ENCODE measurements around the gene ZNF346. TPM values are rescaled to one million over a fixed set of nuclear protein-coding genes. Genes with fewer than 3 reads are reported as not detected.

ZNF346 gene
- total RNA-seq, 1 donor from 2014 or later = 16.8 TPM

DNA sequence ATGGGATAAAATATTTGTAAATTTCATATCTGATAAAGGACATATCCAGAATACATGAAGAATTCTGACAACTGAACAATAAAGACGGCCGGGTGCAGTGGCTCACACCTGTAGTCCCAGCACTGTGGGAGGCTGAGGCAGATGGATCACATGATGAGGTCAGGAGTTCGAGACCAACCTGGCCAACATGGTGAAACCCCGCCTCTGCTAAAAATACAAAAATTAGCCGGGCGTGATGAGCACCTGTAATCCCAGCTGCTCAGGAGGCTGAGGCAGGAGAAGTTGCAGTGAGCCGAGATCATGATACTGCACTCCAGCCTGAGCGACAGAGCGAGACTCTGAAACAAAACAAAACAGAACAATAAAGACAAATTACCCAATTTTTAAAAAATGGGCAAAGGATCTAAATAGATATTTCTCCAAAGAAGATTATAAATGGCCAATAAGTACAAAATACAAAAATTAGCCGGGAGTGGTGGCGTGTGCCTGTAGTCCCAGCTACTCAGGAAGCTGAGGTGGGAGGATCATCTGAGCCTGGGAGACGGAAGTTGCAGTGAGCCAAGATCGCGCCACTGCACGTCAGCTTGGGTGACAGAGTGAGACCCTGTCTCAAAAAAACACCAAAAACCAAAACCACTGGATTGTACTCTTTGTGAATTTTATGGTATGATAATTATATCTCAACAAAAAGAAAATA lies 101.4 kb downstream of the ZNF346 start:
- no peak for DNase-seq

DNA sequence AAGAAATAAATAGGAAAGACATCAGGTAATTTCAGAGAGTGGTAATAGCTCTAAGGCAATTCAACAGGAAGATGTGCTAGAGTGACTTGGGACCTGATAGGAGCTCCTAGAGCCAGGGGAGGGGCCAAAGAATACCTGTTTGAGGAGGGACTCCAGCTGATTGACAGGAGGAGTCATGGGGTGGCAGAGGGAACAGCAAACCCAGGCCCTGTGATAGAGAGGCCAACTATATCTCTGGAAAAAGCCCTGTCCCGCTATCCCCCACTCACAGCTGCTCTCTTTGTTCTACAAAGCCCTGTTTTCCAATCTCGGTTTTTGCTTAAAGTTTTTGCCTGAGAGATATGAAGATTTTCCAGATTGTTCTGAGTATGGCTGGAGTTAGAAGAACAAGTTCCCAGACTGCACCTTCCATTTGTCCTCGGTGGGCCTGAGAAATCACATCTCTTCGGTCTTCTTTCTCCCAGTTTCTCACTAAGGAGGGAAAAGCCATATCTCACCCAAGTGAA lies 102.0 kb downstream of the ZNF346 start:
- no peak for DNase-seq

DNA sequence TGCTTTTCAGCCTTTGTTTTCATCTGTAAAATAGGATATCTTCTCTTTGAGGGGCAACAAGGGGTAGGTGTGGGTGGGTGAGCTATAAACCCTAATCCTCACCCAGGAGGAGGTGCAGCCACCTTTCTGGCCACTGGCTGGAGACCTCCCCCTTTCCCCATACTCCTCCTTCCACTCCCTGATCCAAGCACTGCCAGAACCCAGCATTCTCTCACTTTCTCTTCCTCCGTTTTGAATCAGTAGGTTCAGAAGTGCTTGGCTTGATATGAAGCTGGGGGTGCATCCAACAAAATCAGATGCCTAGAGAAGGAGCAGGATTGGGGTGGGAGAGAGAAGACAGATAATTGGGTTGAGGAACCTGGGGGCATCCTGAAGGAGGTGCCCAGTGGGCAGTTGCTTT lies 104.3 kb downstream of the ZNF346 start:
- DNase-seq = no peak

DNA sequence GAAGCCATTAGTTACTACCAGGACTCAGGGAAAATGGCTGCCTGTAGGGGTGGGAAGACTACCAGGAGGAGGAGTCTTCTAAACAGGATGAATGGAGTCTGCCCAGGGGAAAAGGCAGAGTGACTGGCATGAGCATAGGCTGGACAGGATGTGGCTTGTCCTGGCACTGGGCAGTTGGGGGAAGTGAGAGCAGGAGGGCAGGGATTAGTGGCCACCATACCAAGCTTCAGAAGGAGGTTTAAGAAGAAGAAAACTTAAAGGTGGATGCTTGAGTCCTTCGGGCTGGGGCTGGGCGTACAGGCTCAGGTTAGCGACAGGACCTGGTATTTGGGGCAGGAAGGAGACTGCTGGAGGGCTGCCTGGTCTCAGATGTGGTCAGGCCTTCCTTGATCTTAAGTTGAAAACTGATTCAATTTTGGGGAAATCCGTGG lies 106.1 kb downstream of the ZNF346 start:
- DNase-seq = no peak

DNA sequence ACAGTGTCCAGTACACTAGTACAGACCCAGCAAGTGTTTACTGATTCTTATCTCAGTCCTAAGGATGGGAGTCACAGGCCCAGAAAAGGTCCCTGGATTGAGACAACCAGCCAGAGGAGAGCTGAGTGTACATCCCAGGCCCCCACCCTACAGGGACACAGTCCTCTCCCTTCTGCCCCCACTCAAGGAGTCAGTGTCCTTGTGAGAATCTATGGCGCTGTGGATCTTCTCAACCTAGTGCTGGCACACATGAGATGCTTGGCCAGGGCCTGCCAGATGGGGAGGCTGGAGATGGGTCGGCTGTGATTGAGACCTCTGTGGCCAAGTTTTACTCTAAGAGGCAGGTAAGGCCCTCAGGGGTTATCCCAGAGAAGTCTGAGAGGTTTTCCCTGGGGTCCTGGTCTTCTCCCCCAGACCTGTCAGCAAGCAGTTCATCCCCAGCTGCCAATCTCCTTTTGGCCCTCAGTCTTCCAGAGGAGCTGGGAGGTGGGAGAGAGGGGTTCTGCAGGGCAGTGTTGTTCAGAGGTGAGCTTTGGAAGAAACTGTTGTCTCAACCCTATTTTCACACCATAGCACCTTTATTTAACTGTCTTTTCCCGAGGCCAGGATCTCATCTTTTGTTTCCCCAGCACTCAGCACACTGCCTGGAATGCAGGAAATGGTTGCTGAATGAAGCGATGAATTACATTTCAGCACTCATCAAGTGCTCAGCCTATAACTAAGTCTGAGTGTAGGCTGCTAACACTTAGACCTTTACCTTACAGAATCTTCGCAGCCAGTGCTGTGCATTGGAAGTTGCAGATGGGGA lies 107.9 kb downstream of the ZNF346 start:
- no peak for DNase-seq

Other genes starting within 250 kb of the ZNF346 start
- 0.30 TPM for gene UNC5A, start 212.1 kb upstream of the ZNF346 start, total RNA-seq
- gene HK3, start 123.3 kb upstream of the ZNF346 start, total RNA-seq = 7.1 TPM
- gene UIMC1, start 15.9 kb upstream of the ZNF346 start, total RNA-seq = 36.5 TPM
- gene FGFR4, start 64.2 kb downstream of the ZNF346 start, total RNA-seq = 6.4 TPM
- 56.9 TPM for gene NSD1, start 111.1 kb downstream of the ZNF346 start, total RNA-seq

Measured in skin of body (tissue), 2 donors.